Stimulated activated naive CD4-positive, alpha-beta T cell treated with Interleukin-2 at 50 U/mL for 16 hours (primary cell): Measurements from ENCODE around the gene GSE1.

Experiments used
- DNase-seq: peaks from one replicate; lab custom pipeline; 2025; lab: John Stamatoyannopoulos, UW

Gene GSE1

DNA sequence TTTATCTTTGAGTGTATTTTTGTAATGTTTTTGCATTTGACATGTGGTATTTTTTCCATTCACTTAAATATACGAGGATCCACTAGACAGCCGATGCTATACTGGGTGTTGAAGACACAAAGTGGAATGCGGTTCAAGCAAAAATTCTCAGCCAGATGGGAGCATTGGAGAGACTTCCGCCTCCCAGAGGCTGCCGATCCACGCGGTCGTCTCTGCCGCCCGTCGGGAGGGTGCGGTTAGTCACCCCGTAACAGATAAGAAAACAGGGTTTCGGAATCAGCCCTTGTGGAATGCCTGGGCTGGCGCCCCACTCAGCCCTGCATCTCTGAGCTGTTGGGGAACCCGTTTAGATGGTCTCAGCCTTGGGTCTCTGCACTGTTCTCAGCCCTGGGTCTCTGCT is 7.3 kb downstream of the GSE1 start:
- no peak for DNase-seq

- no peak for DNase-seq
Observed at GRCh38 chr16:85621698-85622428, 8.7 kb downstream of the GSE1 start.

DNA sequence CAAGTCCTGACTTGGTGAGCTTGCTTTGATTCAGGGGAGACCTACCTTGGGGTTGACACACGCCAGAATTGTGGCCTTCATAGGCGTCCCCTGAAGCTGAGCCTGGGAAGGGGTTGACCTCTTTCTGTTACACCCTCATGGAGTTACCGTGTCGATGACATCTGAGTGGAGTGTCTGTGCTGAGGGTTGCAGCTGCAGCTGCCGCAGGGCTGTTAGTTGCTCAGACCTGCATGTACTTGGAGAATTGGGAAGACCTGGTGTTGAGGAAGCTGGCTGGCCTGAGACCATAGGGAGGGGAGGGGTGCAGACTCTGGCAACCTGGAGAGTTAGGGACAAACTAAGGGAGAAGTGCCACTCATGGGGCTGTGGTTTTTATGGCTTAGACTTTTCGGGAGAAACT is 9.6 kb downstream of the GSE1 start:
- DNase-seq, result no peak

GRCh38 chr16:85623250-85623649 is 10.1 kb downstream of the GSE1 start:
- DNase-seq, result no peak

DNA sequence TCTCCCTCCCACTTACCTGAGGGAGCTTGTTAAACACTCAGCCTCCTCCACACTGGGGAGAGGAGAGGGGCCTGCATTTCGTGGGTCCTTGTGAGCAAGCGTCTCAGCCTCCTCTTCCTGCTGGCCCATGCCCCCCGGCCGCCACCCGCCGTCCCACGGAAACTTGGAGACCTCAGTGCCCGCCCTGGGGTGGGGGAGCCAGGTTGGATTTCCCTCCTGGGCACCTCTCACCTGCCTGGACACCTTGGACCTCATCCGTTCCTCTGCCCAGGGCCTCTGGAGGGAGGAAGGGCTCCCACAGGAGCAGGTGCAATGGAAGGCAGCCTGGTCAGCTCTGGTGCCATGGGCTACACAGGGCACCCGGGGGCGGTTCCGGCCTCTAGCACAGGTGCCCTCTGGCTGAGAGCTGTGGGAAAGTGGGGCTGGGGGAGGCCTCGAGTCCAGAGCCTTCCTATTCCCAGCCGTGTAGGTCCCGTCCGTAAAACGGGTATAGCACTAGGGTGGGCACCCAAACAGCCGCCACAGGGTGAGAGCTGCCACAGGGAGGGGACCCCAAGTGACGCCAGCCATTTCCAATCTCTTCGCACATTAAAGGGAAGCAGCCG is 11.0 kb downstream of the GSE1 start:
- DNase-seq, result no peak

- no peak for DNase-seq
Observed at GRCh38 chr16:85624646-85625045, 11.5 kb downstream of the GSE1 start.

- no peak for DNase-seq
Observed at GRCh38 chr16:85625053-85625452, 11.9 kb downstream of the GSE1 start.

- no peak for DNase-seq
Observed at GRCh38 chr16:85625485-85626117, 12.5 kb downstream of the GSE1 start.

- no peak for DNase-seq
Observed at GRCh38 chr16:85626191-85626981, 13.3 kb downstream of the GSE1 start.

GRCh38 chr16:85627089-85627488 is 14.0 kb downstream of the GSE1 start:
- DNase-seq, result no peak

GRCh38 chr16:85627526-85628264 is 14.6 kb downstream of the GSE1 start:
- DNase-seq, result no peak

DNA sequence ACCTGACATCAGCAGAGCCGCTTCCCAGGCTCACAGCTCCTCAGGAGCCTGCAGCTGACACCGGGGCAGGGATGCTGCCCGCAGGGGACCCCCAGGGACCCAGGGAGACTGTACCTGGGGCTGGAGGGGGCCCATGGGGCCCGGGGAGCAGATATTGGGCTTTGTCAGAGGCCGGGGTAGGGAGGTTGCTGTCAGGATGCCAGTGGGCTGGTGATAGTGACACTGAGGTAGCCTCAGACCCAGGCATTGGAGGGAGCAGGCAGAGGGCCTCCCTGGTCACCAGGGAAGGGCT is 15.1 kb downstream of the GSE1 start:
- DNase-seq, result no peak

- no peak for DNase-seq
Observed at GRCh38 chr16:85628645-85629044, 15.5 kb downstream of the GSE1 start.

- DNase-seq, result no peak
Observed at GRCh38 chr16:85629326-85629725, 16.2 kb downstream of the GSE1 start.

DNA sequence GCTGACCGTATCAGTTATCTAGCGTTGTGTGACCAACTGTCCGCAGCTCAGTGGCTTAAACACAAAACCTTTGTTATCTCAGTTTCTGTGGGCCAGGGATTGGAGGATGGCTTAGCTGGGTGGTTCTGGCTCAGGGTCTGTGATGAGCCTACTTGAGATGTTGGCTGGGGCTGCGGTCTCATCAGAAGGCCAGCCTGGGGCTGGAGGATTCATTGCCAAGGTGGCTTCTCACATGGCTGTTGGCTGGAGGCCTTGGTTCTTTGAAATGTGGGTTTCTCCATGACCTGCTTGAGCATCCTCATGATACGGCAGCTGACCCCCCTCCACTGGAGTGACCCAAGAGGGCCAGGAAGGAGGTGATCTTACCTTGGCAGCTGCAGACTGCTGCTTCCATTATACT is 16.7 kb downstream of the GSE1 start:
- DNase-seq, result no peak

- no peak for DNase-seq
Observed at GRCh38 chr16:85631230-85631629, 18.1 kb downstream of the GSE1 start.

GRCh38 chr16:85631802-85632393 is 18.8 kb downstream of the GSE1 start:
- DNase-seq, result no peak

- no peak for DNase-seq
Observed at GRCh38 chr16:85632709-85633437, 19.8 kb downstream of the GSE1 start.

GRCh38 chr16:85633438-85633743 is 20.3 kb downstream of the GSE1 start:
- DNase-seq, result no peak

GRCh38 chr16:85633888-85634287 is 20.8 kb downstream of the GSE1 start:
- DNase-seq, result no peak
